HG03565 (cell line): Measurements from ENCODE around the gene GRIK5.
"Not testable (repeated sequence)": the region's sequence is repeated elsewhere in the genome, so short reads cannot be mapped to it uniquely, and the experiment has no call there.

Experiments
- ATAC-seq: cut with Tn5 transposase; IDR thresholded peaks from one replicate; pipeline ENCODE4 v1.9.1; 2021; ENCODE audit warnings: mild to moderate bottlenecking, moderate library complexity; ENCODE audit not compliant: unreplicated experiment

The GRIK5 gene

GRCh38 chr19:42018503-42019193 lies 51.4 kb downstream of the GRIK5 start:
- no peak for ATAC-seq

- ATAC-seq = no peak
These were observed 53.0 kb downstream of the GRIK5 start for GRCh38 chr19:42017040-42017439.

- not testable (repeated sequence) for ATAC-seq
These were observed 57.3 kb downstream of the GRIK5 start for GRCh38 chr19:42012747-42013146.

- no peak for ATAC-seq
These were observed 59.5 kb downstream of the GRIK5 start for GRCh38 chr19:42010245-42011126.

GRCh38 chr19:42006569-42006968 lies 63.4 kb downstream of the GRIK5 start:
- ATAC-seq = no peak

GRCh38 chr19:42005504-42005903 lies 64.5 kb downstream of the GRIK5 start:
- ATAC-seq = no peak

- no peak for ATAC-seq
These were observed 66.3 kb downstream of the GRIK5 start for GRCh38 chr19:42003506-42004294.

GRCh38 chr19:41999878-42000208 lies 70.2 kb downstream of the GRIK5 start:
- ATAC-seq = no peak

- no peak for ATAC-seq
These were observed 70.7 kb downstream of the GRIK5 start for GRCh38 chr19:41999071-41999877.

- no peak for ATAC-seq
These were observed 71.6 kb downstream of the GRIK5 start for GRCh38 chr19:41998246-41999020.

GRCh38 chr19:41997851-41998229 lies 72.2 kb downstream of the GRIK5 start:
- ATAC-seq = no peak

GRCh38 chr19:41997121-41997850 lies 72.7 kb downstream of the GRIK5 start:
- ATAC-seq = no peak

- no peak for ATAC-seq
These were observed 73.8 kb downstream of the GRIK5 start for GRCh38 chr19:41995959-41996797.

GRCh38 chr19:41994994-41995958 lies 74.7 kb downstream of the GRIK5 start:
- ATAC-seq = no peak

- ATAC-seq = no peak
These were observed 75.5 kb downstream of the GRIK5 start for GRCh38 chr19:41994521-41994971.

- ATAC-seq = no peak
These were observed 76.2 kb downstream of the GRIK5 start, which contains the start of gene ATP1A3 for GRCh38 chr19:41993612-41994483. TSS of gene ATP1A3 (minus strand) at chr19:41994230. CDS start at chr19:41994076, 154 bp downstream.
